H1 (cell line): ENCODE measurements around the gene PER2. TPM values are rescaled to one million over a fixed set of nuclear protein-coding genes. Genes with fewer than 3 reads are reported as not detected.

Experiments
- ATF3 ChIP-seq: IDR thresholded peaks from 2 replicates; pipeline ENCODE4 v1.6.1; 2011; ENCODE audit warnings: low read depth, mild to moderate bottlenecking, low read length; ENCODE audit not compliant: insufficient read depth
- CEBPB ChIP-seq: IDR thresholded peaks from 2 replicates; pipeline ENCODE4 v1.6.1; 2012; ENCODE audit warnings: low read depth, low read length
- CHD1 ChIP-seq: IDR thresholded peaks from 2 replicates; pipeline ENCODE4 v1.6.1; 2012; ENCODE audit warnings: low read depth, low read length, improper control_type of control experiment
- E2F6 ChIP-seq: IDR thresholded peaks from 2 replicates; pipeline ENCODE4 v1.6.1; 2012; ENCODE audit warnings: inconsistent platforms
- RNF2 ChIP-seq: fragments of 200-900, 300-1000 bp; sonication (generic); IDR thresholded peaks from 2 replicates; pipeline ENCODE4 v1.7.1; 2016; ENCODE audit warnings: borderline replicate concordance, low read depth, mild to moderate bottlenecking, antibody characterized with exemption, low read length; ENCODE audit not compliant: poor library complexity, severe bottlenecking; ENCODE audit errors: missing control alignments
- SP4 ChIP-seq: IDR thresholded peaks from 2 replicates; pipeline ENCODE4 v1.6.1; 2012; ENCODE audit warnings: low read length, inconsistent platforms
- YY1 ChIP-seq: IDR thresholded peaks from 2 replicates; pipeline ENCODE4 v1.6.1; 2011; ENCODE audit warnings: low read depth, mild to moderate bottlenecking, low read length
- polyA plus RNA-seq, 7 experiments: library from polyadenylated mRNA; depleted of rRNA in 3 of 7; stranded (reverse) in 5 of 7; unstranded in 2 of 7; fragments of >200 nt in 5 of 7; fragments of 200-250 nt in 2 of 7; gene quantifications; 1 replicate in 5 of 7; 2 replicates in 1 of 7; 4 replicates in 1 of 7; pipeline versions ENCODE4 v1.2.1 to v1.2.3, GENCODE V29; 2011 to 2013; ENCODE audit warnings: missing spikeins in 2 of 7, mixed read lengths in 2 of 7
- total RNA-seq: library from RNA; stranded (reverse); fragmentation: NEBNext Ultra II Directional; extraction: Animal tissue kit (Norgen Biotek cat#: 25700); gene quantifications from 2 replicates; pipeline ENCODE4 v1.2.1, GENCODE V29; 2021

PER2 gene
- total and polyA plus RNA-seq, 2 of the 8 experiments (the other 6 are each of a cell fraction or from before 2014, with no cell fraction given): 0.91 to 5.5 TPM

- TF ChIP-seq RNF2 (no peak), ATF3 (no peak), CHD1 (no peak), YY1 (no peak), E2F6 (no peak), CEBPB (no peak), SP4 (no peak)
These were observed 37.5 kb downstream of the PER2 start (continued) for GRCh38 chr2:238250896-238251295.
